CD4-positive, alpha-beta T cell treated with Interleukin-4 for 1 hour (primary cell): ENCODE data around the gene GNG3.
"Not testable (repeated sequence)": the region's sequence is repeated elsewhere in the genome, so short reads cannot be mapped to it uniquely, and the experiment has no call there.

Source experiments
- DNase-seq, 2 donors: peaks; one replicate each; pipeline ENCODE4 v3.0.0-alpha.2; 2020 to 2022

Gene GNG3

DNA sequence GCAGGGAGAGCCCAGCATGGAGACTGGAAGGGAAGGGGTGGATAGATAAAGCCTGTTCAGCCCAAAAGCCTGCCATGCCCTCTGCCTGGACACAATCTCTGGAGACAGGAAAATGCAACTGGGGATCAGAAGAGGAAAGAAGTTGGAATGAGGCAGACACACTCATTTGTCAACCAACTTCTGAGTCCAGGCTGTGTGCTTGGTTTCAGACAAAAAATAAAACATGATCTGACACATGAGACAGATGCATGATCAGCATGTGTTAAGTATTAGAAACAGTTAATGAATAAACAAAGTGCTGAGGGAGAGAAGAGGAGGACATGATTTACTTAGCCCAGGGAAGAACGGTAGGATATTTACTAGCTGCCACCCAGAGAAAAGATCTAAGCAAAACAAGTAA is 19.0 kb upstream of the GNG3 start:
- DNase-seq = no peak

DNA sequence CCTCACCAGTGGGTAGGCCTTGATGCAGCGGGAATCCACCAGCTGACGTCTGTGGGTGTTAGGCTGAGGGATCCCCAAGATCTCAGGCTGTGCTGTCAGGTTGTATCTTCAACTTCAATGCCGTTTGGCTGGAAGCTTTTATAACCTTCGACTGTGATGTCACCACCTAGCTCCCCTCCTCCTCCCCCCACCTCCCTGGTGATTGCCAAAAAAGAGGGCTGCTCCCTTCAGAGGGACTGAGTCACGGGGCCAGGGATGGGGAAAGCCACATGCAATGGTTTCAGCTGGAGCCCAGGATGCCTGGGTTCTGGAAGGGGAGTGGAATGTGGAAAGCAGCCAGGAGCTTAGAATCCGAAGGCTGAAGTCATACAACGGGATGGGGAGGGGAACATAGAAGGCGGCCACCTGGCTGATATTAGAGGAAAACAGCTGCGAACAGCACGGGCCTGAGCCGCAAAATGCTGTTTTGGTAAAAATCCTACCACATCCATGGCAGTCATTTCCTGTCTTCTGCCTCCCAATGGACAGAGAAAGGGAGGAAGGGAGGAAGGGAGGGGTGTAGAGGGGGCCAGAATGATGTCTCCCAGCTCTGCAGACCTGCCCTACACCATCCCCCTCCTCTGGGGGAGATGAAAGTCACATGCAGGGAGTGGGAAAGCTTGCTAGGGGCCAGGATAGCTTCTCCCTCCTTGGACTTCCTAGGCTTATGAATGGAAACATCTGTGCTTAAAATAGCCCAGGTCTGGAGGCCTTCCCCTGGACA is 17.9 kb upstream of the GNG3 start, which contains the start of gene LRRN4CL:
TSS of gene LRRN4CL (minus strand) at position 110 of the 763 bp plus-strand sequence. CDS start 1,022 bp downstream, outside the sequence.
- no peak for DNase-seq

DNA sequence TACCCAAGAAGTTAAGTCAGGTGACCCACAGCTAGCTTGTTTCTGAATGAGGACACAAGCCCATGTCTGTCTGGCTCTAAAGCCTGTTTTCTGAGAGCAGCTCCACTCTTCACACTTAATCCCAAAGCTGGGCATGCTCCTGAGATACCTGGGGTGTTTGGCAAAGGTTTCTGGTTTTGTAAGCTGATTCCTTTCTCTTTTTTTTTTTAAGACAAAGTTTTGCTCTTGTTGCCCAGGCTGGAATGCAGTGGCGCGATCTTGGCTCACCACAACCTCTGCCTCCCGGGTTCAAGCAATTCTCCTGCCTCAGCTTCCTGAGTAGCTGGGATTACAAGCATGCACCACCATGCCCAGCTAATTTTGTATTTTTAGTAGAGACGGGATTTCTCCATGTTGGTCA is 13.9 kb upstream of the GNG3 start:
- DNase-seq = not testable (repeated sequence)

DNA sequence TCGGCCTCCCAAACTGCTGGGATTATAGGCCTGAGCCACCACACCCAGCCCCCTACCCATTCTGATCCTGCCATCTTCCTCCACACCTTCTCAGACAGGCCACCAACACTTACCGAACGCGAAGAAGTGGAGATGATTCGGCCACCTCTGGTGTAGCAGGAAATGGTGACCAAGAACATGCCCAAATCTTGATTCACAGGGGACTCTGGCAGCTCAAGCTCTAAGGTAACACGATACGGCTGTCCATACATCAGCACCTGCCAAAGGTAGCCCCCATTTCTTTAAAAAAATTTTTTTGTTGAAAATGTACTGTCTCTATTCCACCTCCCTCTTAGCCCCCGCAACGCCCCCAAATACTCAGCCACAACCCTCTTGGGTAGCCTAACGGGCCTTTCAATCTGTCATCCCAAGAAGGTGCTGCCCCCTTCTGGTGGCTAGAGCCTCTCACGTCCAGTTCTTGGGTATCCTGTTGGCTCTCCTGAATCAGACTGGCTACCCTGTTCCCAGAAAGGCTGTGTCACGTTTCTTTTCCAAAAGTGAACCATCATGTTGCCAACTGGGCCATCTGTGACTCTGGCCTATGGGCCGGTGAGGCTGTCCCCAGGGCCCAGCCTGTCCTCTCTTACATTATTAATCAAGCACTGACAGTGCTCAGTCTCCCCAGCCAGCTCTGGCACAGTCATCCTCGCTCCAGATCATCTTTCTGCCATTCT is 12.9 kb upstream of the GNG3 start:
- DNase-seq = peak; percentile 81 to 84

DNA sequence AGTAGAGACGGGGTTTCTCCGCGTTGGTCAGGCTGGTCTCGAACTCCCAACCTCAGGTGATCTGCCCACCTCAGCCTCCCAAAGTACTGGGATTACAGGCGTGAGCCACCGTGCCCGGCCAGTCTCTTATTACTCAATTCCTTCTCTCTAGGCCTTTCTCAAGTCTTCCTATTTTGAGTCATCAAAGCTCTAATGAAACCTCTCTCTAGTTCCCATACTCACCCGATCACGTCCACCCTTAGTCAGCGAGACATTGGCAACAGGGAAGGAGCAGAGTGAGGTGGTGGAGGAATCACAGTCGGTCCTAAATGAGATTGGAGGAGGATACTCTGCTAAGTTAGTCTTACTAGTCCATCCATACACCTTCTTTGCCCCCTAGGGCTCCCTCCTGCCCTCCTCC is 5.2 kb upstream of the GNG3 start:
- peak in 1 of 2 donors; percentile 38 for DNase-seq

DNA sequence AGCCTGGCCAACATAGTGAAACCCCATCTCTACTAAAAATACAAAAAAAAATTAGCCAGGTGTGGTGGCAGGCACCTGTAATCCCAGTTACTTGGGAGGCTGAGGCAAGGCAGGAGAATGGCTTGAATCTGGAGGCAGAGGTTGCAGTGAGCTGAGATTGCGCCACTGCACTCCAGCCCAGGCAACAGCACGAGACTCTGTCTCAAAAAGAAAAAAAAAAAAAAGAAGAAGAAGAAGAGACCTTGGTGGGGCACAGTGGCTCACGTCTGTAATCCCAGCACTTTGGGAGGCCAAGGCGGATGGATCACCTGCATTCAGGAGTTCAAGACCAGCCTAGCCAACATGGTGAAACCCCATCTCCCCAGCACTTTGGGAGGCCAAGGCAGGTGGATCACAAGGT is 3.6 kb upstream of the GNG3 start:
- DNase-seq = not testable (repeated sequence)

DNA sequence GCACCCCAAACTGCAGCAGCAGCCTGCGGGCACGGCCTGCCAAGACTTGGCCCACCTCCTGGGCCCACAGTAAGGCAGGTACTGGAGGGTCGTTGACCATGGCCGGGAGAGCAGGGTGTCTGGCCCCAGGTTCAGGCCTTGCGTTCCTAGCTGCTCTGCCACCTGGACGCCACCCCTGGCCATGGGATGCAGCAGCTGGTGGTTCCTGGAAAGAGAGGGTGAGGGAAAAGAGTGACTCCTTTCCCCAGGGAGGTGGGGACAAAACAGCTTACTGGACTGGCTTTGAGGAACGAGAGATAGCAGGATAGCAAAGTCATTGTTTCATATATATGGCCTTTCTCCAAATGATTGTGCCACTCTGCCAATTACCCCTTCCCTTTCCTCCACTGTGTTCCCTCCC is 2.1 kb upstream of the GNG3 start:
- DNase-seq = no peak

DNA sequence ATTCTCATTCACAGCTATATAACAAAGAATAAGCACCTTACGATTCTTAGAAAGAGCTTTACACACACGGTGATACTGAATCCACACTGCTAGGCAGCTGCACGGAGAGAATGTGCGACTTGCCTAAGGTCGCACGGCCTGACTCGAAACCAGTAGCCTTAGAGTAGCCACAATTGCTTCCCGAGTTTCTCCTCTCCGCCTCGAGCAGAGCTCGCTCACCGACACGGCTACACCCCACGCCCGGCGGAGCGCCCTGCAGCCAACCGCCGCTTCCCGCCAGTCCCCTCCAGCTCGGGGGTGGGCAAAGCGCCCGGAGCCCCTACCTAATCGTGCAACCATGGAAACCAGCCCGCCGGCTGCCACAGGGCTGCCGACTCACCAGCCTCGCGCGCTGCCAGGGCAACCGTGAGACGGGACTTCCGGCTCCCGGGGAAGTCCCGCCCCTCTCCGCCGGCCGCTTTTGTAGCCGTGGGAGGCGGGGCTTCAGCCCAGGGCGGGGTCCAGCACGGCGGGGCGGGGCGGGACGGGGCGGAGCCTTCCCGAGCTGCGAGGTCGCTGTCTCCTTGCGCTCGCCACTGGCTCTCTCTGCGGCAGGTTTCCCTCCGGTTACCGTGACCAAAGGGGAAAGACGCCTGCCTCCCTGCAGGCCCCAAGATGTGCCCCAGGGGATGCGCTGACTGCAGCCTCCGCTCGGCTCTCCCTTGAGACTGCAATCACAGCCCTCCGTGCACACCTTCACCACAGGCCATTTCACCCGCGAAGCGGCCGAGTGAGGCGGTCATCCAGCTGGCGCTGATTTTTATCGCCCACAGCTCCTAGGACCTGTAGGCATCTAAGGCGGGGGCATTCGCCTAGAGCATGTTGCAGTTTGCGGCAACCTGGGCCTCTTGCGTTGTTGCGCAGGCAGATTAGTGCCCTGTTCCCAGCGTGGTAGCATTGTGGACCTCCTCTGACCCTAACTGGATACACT is 1.3 kb upstream of the GNG3 start:
- peak; percentile 93 to 94 for DNase-seq

DNA sequence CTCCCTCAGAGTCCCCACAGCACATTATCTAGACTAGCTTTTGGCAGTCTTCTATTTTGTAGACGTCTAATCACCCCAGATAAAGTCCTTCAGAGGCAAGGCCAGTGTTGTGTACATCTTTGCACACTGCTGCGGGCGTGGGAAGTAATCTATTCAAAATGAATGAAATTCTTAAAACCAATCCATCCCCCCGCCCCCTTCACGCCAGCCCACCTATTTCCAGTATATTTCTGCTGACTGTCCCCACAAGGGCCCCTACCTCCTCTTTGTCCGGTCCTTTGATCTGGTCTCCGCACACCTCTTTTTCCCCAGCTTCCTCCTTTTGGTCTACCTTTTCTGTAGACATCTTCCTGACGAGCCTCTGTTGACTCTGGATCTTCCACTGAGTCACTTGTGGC is 627 bp upstream of the GNG3 start:
- DNase-seq = no peak

DNA sequence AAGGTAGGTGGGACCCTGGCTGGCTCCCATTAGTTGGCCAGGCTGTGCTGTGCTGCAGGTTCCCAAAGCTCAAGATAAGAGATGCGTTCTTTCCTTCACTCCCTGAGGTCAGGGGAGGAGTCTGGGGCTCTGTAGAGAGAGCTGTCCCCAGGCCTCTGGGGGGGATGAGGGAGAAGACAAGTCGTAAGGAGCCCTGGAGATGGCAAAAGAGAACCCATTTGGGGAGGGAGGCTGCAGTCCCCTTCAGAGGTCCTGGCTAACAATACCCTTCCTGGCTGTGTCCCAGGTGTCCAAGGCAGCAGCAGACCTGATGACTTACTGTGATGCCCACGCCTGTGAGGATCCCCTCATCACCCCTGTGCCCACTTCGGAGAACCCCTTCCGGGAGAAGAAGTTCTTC is 916 bp downstream of the GNG3 start:
- DNase-seq = no peak

DNA sequence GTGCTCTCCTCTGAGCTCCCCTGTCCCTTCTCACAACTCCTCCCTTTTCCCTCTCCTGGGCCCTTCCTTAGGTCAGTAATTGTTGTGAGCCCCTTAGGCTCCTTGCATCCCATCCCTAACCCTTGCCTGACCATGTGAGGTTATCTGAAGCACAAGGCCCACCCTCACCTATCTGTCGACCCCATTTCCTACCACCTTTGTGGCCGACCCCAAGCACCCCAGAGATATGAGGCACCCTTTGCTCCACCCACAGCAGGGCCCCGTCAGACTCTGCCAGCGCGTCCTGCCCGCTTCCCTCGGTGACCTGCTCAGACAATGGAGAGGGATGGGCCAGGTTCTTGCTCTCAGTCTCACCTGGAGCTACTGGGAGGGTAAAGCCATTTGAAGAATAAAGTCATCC is 1.3 kb downstream of the GNG3 start:
- peak; percentile 42 to 61 for DNase-seq

DNA sequence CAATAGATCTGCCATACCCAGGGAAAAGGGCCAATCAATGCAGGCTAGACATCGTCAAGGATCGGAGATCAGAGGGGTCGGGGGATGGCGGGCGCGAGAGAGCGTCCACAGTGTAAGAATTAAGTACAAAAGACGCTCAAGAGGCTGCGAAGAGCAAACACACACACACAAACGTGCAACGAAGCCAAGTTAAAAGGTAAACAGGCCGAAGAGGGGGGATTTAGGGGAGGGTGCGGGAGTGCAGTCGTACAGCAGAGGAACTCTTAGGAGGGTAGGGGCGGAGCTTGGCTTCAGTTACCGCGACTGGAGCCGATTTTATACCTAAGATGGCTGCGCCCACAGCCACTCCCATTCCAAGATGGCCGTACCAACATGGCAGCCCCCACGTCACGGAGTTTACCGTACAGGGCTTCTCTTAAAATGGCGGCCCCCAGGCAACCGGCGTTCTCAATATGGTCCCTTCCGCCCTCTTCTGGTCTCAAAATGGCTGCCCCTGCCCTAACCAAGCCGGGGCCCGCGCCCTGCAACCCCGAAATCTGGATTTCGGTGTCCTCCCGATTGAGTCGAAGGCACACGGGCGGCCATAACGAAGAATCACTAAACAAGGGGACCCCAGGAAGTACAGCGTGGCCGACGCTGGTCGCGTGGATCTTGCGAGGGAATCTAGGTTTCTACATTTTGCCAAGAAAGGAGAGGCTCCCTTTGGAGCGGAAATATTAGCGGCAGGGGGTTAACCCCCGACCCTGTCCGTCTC is 1.9 kb downstream of the GNG3 start:
- peak; percentile 98 to 99 for DNase-seq

DNA sequence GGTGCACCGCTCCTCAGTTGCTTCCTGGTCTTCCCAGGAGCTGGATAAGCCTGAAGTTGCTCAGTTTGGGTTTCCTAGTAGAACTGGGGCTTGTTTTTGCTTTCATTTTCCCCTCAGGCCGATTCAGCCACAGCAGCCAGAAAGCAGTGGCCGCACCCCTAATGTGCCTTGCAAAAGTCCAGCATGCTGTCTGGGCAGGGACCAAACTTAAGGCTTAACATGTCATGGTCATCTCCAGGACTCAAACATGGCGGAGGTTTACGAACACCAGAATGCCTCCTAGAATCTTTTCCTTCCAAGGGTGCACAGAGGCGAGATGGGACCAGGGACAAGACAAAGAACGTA is 2.5 kb downstream of the GNG3 start:
- no peak for DNase-seq

DNA sequence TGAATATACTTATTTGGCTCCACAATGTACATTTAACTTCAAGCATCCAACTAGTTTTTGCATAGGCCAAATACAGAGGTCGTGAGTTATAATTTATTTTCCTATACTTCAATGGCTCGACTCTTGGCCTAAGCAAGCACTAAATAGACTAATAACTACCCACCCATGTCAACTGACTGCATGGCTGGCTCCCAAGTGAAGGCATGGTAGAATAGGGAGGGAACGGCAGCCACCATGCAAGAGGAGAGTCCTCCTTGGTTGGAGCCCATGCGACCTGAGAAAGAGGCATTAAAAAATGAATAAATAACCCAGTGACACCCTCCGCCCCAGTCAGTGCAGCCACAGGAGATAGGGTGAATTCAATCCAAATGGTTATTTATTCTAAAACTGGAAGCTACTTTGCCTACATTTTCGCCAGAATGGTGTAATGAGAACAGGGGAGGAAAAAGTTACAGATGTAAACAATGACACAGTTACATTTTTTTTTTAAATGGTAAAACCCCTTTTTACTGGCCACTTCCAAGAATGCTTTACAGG is 4.9 kb downstream of the GNG3 start:
- DNase-seq = no peak

DNA sequence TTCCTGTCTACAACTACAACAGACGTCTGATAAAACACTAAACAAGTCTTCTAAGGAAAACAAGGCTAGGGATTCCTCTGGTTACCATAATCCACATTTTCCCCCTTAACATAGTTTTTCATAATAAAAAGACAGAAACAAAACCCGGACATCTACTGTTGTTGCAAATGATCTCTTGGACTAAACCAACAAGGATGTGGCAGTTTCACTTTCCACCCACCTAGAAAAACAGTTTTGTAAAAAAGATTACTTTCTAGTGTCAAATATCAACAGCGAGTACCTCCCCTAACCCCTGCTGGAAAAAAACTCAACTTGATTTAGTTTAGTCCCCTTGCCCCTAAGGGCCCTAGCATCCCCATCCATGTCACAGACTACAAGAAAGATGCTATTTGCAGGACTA is 5.4 kb downstream of the GNG3 start:
- DNase-seq = no peak

DNA sequence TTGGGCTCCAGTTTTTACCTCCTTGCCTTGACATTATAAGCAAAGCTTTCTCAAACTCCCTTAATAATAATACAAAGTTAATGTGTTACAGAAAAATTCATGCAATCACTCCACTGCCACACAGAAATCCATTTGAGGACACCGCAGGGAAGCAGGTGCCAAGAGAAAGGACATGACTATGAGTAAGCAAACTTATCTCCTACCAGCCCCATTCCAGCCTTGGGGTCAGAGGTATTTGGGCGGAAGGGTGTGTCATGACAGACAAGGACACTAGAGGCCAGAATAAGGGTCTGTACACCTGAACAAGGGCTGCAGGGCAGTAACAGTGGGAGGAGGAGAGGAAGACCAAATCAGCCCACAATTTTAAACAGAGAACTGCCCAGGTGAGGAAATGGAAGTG is 5.9 kb downstream of the GNG3 start:
- DNase-seq = no peak

DNA sequence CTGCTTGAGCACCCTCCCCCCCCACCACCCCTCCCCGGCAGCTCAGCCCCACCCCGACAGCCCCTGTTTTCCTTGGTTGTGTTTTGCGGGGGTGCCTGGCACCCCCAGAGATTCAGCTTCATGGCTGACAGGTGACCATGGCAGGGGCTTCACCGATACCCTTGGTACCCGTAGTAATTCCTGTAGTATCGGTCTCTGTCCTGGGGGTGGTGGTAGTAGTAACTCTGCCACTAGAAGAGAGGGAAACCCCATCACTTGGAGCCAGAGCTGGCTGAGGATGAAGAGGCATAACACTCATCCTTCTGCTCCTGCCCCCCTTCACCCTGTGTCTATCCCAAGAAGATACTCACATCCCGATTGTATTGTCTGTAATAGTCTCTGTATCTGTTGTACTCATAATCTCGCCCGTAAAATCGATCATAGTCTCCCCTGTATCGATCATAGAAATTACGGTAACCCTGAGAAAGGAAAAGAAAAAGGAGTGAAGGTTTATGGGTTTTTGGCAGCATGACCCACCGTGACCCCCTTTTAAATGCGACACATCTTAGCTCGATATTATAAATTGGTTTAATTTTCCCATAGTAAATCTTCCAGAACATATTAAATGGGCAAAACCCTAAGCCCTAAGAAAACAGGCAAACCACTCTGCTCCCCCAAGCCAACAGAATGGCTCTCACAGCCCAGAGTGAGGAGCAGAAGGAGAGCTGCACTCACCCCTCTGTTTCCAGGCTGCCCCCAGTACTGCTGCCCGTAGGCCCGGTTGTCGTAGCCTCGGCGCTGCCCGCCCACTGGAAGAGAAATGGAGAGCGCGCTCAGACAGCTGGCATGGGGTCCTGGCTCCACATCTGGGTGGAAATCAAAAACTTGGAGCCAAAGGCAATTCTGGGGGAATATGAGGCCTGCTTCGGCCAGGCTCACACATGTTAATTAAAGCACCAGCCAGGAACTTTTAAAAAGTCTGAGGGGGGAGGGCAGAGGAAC is 8.0 kb downstream of the GNG3 start:
- no peak for DNase-seq

DNA sequence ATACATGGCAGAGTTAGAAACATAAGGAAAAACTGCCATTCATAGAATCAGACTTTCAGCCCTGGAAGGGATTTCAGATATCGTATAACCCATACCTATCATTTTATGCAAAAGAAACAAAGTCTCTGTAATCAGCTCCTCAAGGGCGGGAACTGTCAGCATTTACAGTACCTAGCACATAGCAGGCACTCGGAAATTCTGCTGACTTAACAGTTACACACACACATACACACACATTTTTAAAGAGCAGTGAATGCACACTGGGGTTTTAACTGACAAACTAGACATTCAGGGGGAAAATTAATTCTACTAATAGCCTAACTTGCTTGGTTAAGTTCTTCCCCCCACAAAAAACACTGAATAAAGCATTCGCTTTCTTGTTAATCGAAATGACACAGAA is 8.7 kb downstream of the GNG3 start:
- DNase-seq = no peak

DNA sequence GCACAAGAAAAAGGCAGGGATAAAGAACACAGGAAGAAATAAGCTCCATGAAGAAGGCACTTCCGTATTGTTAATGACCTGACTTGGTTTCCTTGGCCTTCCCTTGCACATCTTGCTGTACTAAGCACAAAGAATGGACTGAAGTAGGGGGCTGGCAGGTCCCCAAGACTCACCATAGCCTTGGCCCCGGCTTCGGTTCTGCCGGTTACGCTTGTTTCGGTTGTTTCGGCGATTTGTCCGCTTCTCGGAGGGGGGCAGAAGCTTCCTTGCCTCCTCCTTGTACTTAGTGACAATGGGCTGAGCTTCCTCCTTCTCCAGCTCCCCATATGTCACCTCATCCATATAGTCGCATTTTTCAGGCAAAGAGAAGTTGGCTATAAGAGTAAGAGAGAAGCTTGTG is 9.3 kb downstream of the GNG3 start:
- DNase-seq = no peak

DNA sequence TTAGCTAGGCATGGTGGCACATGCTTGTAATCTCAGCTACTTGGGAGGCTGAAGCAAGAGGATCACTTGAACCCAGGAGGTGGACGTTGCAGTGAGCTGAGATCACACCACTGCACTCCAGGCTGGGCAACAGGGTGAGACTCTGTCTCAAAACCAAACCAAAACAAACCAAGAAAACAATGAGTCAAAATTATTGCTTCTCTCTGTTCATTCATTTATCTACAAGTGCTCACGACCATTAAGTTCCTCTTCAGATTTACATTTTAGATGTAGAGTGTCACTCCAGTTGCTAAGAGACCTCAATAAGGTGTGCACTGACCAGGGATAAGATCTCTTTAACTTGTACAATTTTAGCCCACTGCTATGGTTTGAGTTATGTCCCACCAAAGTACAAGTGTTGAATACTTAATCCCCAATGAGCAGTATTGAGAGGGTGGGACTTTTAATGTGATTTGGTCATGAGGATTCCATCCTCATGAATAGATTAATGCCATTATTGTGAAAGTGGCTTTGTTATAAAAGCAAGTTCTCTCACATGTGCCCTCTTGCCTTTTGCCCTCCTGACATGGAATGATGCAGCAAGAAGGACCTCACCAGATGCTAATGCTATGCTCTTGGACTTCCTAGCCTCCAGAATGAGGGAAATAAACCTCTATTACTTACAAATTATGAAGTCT is 12.0 kb downstream of the GNG3 start:
- DNase-seq = no peak

DNA sequence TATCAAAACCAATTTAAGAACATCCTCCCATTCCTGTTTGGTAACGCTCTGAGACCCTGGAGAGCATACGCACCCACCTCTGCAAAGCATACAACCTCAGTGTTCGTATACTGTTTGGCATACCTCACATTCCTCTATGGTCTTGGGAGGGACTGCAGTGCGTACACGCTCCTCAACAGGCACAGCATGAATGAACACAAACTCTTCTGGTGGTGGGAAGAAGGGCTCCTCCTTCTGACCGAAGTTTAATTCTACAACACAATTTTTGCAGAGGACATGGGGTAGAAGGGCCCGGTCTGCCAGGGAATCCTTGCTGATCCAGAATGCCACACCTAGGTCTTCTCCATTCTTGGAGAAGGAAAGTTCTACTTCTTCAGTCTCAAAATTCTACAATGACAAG is 14.5 kb downstream of the GNG3 start:
- no peak for DNase-seq
